HEK293 (cell line): Measurements from ENCODE around the gene HDLBP.

Source experiments
- ATF2 ChIP-seq: fragments of 450-650 bp; formaldehyde crosslinking; IDR thresholded peaks from 2 replicates; pipeline ENCODE4 v1.5.1; 2016; ENCODE audit warnings: missing biosample characterization, missing genetic modification characterization, low read depth
- CTCF ChIP-seq: fragments of 450-650 bp; formaldehyde crosslinking; IDR thresholded peaks from 2 replicates; pipeline ENCODE4 v1.5.1; 2016; ENCODE audit warnings: missing biosample characterization, missing genetic modification characterization
- GLI2 ChIP-seq: fragments of 450-650 bp; formaldehyde crosslinking; IDR thresholded peaks from 2 replicates; pipeline ENCODE4; 2017; ENCODE audit warnings: missing biosample characterization, missing genetic modification characterization, low read depth, borderline replicate concordance
- GLIS2 ChIP-seq: fragments of 450-650 bp; formaldehyde crosslinking; IDR thresholded peaks from 2 replicates; pipeline ENCODE4 v1.5.1; 2016; ENCODE audit warnings: missing biosample characterization, missing genetic modification characterization
- KLF9 ChIP-seq: fragments of 450-650 bp; formaldehyde crosslinking; IDR thresholded peaks from 2 replicates; pipeline ENCODE4 v1.5.1; 2016; ENCODE audit warnings: missing biosample characterization, missing genetic modification characterization, low read depth
- OSR2 ChIP-seq: fragments of 450-650 bp; formaldehyde crosslinking; IDR thresholded peaks from 2 replicates; pipeline ENCODE4 v1.5.1; 2016; ENCODE audit warnings: missing biosample characterization, missing genetic modification characterization
- SCRT1 ChIP-seq: fragments of 450-650 bp; formaldehyde crosslinking; IDR thresholded peaks from 2 replicates; pipeline ENCODE4 v1.5.1; 2016; ENCODE audit warnings: missing biosample characterization, missing genetic modification characterization, borderline replicate concordance
- TSHZ1 ChIP-seq: fragments of 450-650 bp; formaldehyde crosslinking; IDR thresholded peaks from 2 replicates; pipeline ENCODE4 v1.5.1; 2016; ENCODE audit warnings: missing biosample characterization, missing genetic modification characterization, borderline replicate concordance
- YY1 ChIP-seq: fragments of 450-650 bp; formaldehyde crosslinking; IDR thresholded peaks from 2 replicates; pipeline ENCODE4 v1.5.1; 2018; ENCODE audit warnings: missing biosample characterization, missing genetic modification characterization
- ZNF133 ChIP-seq: fragments of 450-650 bp; formaldehyde crosslinking; IDR thresholded peaks from 2 replicates; pipeline ENCODE4 v1.5.1; 2016; ENCODE audit warnings: missing biosample characterization, missing genetic modification characterization
- ZNF19 ChIP-seq: fragments of 450-650 bp; formaldehyde crosslinking; IDR thresholded peaks from 2 replicates; pipeline ENCODE4; 2016; ENCODE audit warnings: missing biosample characterization, missing genetic modification characterization, low read depth
- ZNF2 ChIP-seq: fragments of 450-650 bp; formaldehyde crosslinking; IDR thresholded peaks from 2 replicates; pipeline ENCODE4 v1.5.1; 2016; ENCODE audit warnings: missing biosample characterization, missing genetic modification characterization
- ZNF214 ChIP-seq: fragments of 450-650 bp; formaldehyde crosslinking; IDR thresholded peaks from 2 replicates; pipeline ENCODE4 v1.5.1; 2017; ENCODE audit warnings: missing biosample characterization, mild to moderate bottlenecking, missing genetic modification characterization, borderline replicate concordance
- ZNF239 ChIP-seq: fragments of 450-650 bp; formaldehyde crosslinking; IDR thresholded peaks from 2 replicates; pipeline ENCODE4 v1.5.1; 2016; ENCODE audit warnings: missing biosample characterization, missing genetic modification characterization
- ZNF394 ChIP-seq: fragments of 450-650 bp; formaldehyde crosslinking; IDR thresholded peaks from 2 replicates; pipeline ENCODE4 v1.5.1; 2016; ENCODE audit warnings: missing biosample characterization, missing genetic modification characterization, mild to moderate bottlenecking, moderate library complexity, borderline replicate concordance
- ZNF398 ChIP-seq: fragments of 450-650 bp; formaldehyde crosslinking; IDR thresholded peaks from 2 replicates; pipeline ENCODE4 v1.5.1; 2017; ENCODE audit warnings: missing biosample characterization, missing genetic modification characterization
- ZNF433 ChIP-seq: fragments of 450-650 bp; formaldehyde crosslinking; IDR thresholded peaks from 2 replicates; pipeline ENCODE4 v1.5.1; 2016; ENCODE audit warnings: missing biosample characterization, missing genetic modification characterization, low read depth
- ZNF571 ChIP-seq: fragments of 450-650 bp; formaldehyde crosslinking; IDR thresholded peaks from 2 replicates; pipeline ENCODE4 v1.5.0; 2017; ENCODE audit warnings: missing biosample characterization, missing genetic modification characterization
- ZNF596 ChIP-seq: fragments of 450-650 bp; IDR thresholded peaks from 2 replicates; pipeline ENCODE4 v1.5.0; 2018; ENCODE audit warnings: missing biosample characterization, mild to moderate bottlenecking, missing genetic modification characterization, moderate library complexity
- ZNF654 ChIP-seq: fragments of 450-650 bp; formaldehyde crosslinking; IDR thresholded peaks from 2 replicates; pipeline ENCODE4 v1.5.1; 2016; ENCODE audit warnings: low read depth, missing biosample characterization, missing genetic modification characterization
- ZNF701 ChIP-seq: fragments of 450-650 bp; formaldehyde crosslinking; IDR thresholded peaks from 2 replicates; pipeline ENCODE4 v1.5.1; 2016; ENCODE audit warnings: missing biosample characterization, missing genetic modification characterization
- TF ChIP-seq, protein P1 (sequence below): fragments of 450-650 bp; formaldehyde crosslinking; IDR thresholded peaks from 2 replicates; pipeline ENCODE4 v1.5.1; 2016; ENCODE audit warnings: missing biosample characterization, missing genetic modification characterization

The HDLBP gene

DNA sequence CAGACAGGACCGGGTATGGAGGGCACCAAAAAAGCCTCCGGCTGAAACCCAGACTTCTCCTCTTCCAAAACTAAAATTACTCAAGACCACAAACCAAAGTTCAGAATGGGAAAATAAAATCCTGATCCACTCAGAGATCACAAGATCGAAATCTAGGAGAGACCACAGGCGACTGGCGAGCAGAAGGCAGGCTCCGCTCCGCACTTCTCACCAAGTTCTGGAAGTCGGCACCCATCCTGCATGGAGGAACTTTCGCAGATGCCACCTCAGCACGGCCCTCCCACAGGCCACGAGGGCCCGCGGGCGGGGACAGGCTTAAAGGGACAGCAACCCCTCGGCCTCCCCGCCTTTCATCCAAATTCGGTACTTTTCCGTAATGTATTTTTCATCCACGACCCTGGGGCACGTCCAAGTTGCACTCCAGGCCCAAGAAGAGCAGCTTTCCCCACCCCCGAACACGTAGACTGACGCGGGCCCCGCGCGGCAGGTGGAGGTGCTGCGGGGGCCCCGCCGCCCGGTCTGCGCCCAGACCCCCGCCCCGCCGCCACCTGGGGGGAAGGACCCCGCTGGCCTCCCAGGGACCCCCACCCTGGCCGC lies 43.7 kb downstream of the HDLBP start (continued):
- TF ChIP-seq, protein P1, sequence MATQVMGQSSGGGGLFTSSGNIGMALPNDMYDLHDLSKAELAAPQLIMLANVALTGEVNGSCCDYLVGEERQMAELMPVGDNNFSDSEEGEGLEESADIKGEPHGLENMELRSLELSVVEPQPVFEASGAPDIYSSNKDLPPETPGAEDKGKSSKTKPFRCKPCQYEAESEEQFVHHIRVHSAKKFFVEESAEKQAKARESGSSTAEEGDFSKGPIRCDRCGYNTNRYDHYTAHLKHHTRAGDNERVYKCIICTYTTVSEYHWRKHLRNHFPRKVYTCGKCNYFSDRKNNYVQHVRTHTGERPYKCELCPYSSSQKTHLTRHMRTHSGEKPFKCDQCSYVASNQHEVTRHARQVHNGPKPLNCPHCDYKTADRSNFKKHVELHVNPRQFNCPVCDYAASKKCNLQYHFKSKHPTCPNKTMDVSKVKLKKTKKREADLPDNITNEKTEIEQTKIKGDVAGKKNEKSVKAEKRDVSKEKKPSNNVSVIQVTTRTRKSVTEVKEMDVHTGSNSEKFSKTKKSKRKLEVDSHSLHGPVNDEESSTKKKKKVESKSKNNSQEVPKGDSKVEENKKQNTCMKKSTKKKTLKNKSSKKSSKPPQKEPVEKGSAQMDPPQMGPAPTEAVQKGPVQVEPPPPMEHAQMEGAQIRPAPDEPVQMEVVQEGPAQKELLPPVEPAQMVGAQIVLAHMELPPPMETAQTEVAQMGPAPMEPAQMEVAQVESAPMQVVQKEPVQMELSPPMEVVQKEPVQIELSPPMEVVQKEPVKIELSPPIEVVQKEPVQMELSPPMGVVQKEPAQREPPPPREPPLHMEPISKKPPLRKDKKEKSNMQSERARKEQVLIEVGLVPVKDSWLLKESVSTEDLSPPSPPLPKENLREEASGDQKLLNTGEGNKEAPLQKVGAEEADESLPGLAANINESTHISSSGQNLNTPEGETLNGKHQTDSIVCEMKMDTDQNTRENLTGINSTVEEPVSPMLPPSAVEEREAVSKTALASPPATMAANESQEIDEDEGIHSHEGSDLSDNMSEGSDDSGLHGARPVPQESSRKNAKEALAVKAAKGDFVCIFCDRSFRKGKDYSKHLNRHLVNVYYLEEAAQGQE (tag by site-specific recombination) = no peak
- TF ChIP-seq ZNF596 (tag by site-specific recombination) (no peak), CTCF (no peak), ZNF133 (tag by site-specific recombination) (no peak), ZNF571 (no peak), ATF2 (no peak), YY1 (tag by site-specific recombination) (no peak), SCRT1 (tag by site-specific recombination) (no peak), ZNF2 (tag by site-specific recombination) (no peak), KLF9 (tag by site-specific recombination) (no peak), ZNF654 (tag by site-specific recombination) (no peak), ZNF19 (no peak), ZNF394 (tag by site-specific recombination) (no peak), GLI2 (tag by site-specific recombination) (no peak), GLIS2 (tag by site-specific recombination) (0 out of 2 replicates have a peak, but pooled peaks have one; percentile 21), ZNF214 (tag by site-specific recombination) (no peak), ZNF701 (tag by site-specific recombination) (no peak), TSHZ1 (tag by site-specific recombination) (no peak), ZNF398 (tag by site-specific recombination) (no peak), ZNF239 (tag by site-specific recombination) (no peak), OSR2 (tag by site-specific recombination) (no peak), ZNF433 (tag by site-specific recombination) (no peak)
